GM23338 (cell line): ENCODE data around the gene FAM174C.

Source experiments
- CREB1 ChIP-seq: fragments of 250-450 bp; sonication (Bioruptor Pico); IDR thresholded peaks from 2 replicates; pipeline ENCODE4 v1.5.0; 2020; ENCODE audit warnings: low read depth, mild to moderate bottlenecking, moderate library complexity
- CTCF ChIP-seq, 2 experiments: fragments of 200-600 bp in 1 of 2; sonication (generic) in 1 of 2; conservative IDR thresholded peaks; 2 replicates each; pipeline versions ENCODE4 v1.5.1 to v1.6.1; 2016 to 2017; ENCODE audit warnings: antibody characterized with exemption in 2 of 2, low read depth in 2 of 2, mild to moderate bottlenecking in 2 of 2, moderate library complexity in 1 of 2
- EZH2 ChIP-seq: fragments of 200-600 bp; sonication (generic); IDR thresholded peaks from one replicate; pipeline ENCODE4 v1.8.0; 2017; ENCODE audit warnings: antibody characterized with exemption, mild to moderate bottlenecking, low read depth; ENCODE audit not compliant: unreplicated experiment
- EZH2phosphoT487 ChIP-seq: fragments of 200-600 bp; sonication (generic); IDR thresholded peaks from one replicate; pipeline ENCODE4 v1.8.1; 2018; ENCODE audit warnings: antibody characterized with exemption; ENCODE audit not compliant: unreplicated experiment
- JUNB ChIP-seq: IDR thresholded peaks from one replicate; pipeline ENCODE4 v1.6.1; 2016; ENCODE audit warnings: antibody characterized with exemption; ENCODE audit not compliant: unreplicated experiment
- NANOG ChIP-seq: IDR thresholded peaks from 2 replicates; pipeline ENCODE4 v1.6.1; 2016; ENCODE audit warnings: antibody characterized with exemption, borderline replicate concordance
- POLR2AphosphoS5 ChIP-seq: IDR thresholded peaks from 2 replicates; pipeline ENCODE4 v1.6.1; 2016; ENCODE audit warnings: antibody characterized with exemption, low read depth
- STAT1 ChIP-seq: IDR thresholded peaks from one replicate; pipeline ENCODE4 v1.6.1; 2016; ENCODE audit warnings: antibody characterized with exemption; ENCODE audit not compliant: unreplicated experiment
- ZNF114 ChIP-seq: fragments of 250-450 bp; sonication (Bioruptor Pico); IDR thresholded peaks from 2 replicates; pipeline ENCODE4 v1.5.0; 2020; ENCODE audit warnings: mild to moderate bottlenecking, moderate library complexity
- TF ChIP-seq, protein P1 (sequence below): IDR thresholded peaks from one replicate; pipeline ENCODE4 v1.6.1; 2018; ENCODE audit warnings: antibody characterized with exemption; ENCODE audit not compliant: unreplicated experiment
- TF ChIP-seq, protein P2 (sequence below): IDR thresholded peaks from 2 replicates; pipeline ENCODE4 v1.6.1; 2016; ENCODE audit warnings: antibody characterized with exemption

GRCh38 chr19:1259206-1259875 lies 16.0 kb upstream of the FAM174C start:
- no peak for TF ChIP-seq CTCF (conservative IDR thresholded peaks at IDR 0.05; ENCODE audit: low read depth in 2 of 2)
- no peak for TF ChIP-seq EZH2phosphoT487
- no peak for TF ChIP-seq CREB1 (CRISPR knock-in tag)
- TF ChIP-seq POLR2AphosphoS5 = peak; percentile 74
- TF ChIP-seq, protein P1, sequence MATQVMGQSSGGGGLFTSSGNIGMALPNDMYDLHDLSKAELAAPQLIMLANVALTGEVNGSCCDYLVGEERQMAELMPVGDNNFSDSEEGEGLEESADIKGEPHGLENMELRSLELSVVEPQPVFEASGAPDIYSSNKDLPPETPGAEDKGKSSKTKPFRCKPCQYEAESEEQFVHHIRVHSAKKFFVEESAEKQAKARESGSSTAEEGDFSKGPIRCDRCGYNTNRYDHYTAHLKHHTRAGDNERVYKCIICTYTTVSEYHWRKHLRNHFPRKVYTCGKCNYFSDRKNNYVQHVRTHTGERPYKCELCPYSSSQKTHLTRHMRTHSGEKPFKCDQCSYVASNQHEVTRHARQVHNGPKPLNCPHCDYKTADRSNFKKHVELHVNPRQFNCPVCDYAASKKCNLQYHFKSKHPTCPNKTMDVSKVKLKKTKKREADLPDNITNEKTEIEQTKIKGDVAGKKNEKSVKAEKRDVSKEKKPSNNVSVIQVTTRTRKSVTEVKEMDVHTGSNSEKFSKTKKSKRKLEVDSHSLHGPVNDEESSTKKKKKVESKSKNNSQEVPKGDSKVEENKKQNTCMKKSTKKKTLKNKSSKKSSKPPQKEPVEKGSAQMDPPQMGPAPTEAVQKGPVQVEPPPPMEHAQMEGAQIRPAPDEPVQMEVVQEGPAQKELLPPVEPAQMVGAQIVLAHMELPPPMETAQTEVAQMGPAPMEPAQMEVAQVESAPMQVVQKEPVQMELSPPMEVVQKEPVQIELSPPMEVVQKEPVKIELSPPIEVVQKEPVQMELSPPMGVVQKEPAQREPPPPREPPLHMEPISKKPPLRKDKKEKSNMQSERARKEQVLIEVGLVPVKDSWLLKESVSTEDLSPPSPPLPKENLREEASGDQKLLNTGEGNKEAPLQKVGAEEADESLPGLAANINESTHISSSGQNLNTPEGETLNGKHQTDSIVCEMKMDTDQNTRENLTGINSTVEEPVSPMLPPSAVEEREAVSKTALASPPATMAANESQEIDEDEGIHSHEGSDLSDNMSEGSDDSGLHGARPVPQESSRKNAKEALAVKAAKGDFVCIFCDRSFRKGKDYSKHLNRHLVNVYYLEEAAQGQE = no peak
- TF ChIP-seq, protein P2, sequence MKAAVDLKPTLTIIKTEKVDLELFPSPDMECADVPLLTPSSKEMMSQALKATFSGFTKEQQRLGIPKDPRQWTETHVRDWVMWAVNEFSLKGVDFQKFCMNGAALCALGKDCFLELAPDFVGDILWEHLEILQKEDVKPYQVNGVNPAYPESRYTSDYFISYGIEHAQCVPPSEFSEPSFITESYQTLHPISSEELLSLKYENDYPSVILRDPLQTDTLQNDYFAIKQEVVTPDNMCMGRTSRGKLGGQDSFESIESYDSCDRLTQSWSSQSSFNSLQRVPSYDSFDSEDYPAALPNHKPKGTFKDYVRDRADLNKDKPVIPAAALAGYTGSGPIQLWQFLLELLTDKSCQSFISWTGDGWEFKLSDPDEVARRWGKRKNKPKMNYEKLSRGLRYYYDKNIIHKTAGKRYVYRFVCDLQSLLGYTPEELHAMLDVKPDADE = no peak
- no peak for TF ChIP-seq EZH2
- TF ChIP-seq NANOG = no peak
- no peak for TF ChIP-seq ZNF114 (CRISPR knock-in tag)
- no peak for TF ChIP-seq STAT1
- TF ChIP-seq JUNB = no peak
